HPDE6-E6E7 (cell line): ENCODE measurements around the gene PRKCI.
"Not testable (repeated sequence)": the region's sequence is repeated elsewhere in the genome, so short reads cannot be mapped to it uniquely, and the experiment has no call there.

Source experiments
- DNase-seq: peaks from one replicate; pipeline ENCODE4 v3.0.0; 2011; ENCODE audit warnings: missing footprints; ENCODE audit errors: extremely low spot score

Gene PRKCI

DNA sequence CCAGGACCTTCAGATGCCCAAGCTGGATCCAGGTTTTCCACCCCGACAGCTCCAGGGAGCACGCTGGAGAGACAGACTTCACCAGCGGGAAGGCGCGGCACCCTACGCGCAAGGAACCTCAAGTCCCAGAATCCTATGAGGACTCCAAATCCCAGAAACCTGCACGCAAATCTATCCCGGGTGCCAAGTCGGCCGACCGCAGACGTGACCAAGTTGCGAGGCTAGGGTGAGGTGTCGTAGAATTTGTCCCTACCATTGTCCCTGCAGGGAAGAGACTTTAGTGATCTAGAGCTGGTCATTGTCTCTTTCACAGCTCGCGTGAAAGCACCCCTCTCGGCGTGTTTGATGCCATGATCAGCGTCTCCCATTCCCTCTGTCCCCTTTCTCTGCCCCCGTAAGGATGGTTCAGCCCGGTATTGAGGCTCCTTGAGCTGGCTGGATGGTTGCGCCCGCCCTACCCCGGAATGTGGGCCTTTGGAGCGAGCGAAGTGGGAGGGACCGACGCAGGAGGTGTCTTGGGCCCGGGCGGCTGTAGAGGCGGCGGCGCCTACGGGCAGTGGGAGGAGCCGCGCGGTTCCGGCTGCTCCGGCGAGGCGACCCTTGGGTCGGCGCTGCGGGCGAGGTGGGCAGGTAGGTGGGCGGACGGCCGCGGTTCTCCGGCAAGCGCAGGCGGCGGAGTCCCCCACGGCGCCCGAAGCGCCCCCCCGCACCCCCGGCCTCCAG is at the start of gene PRKCI:
Gene PRKCI (plus strand): TSS at position 501 of the 723 bp plus-strand sequence. CDS start 246 bp downstream, outside the sequence.
- DNase-seq, result peak; percentile 93

DNA sequence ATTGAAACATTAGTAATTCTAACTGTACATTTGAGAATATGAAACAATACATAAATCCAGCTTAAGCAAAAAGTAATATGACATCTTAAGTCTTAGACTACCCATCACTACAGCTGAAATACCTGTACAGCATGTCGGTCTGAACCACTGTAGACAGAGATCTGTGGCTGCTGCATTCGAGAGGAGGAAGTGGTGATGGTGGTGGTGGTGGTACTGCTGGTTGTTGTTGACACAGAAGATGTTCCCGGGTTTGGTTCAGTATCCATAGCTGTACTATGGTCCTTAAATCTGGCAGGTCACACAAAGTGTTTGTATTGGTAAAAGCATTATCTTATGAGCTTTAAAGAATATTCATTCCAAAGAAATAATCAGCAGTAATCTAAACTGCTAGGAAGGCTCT is 43.6 kb upstream of the PRKCI start:
- DNase-seq, result no peak

DNA sequence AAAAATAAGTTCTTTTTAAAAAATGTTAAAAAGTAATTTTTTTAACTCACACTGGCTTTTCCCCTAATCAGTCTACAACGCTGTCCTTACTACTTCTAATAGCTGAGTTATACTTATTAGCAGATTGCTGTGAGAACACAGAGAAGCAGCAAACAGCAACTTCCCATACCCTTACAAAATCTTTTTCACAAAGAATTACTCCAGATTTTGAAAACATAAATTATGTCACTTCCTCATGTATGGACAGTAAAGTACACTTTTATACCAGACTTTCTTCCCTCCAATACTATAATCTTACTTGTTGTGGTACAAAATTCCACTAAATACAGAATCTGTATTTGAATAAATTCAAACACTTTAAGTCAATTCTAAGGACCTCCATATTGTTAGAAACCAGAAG is 42.8 kb upstream of the PRKCI start:
- no peak for DNase-seq

DNA sequence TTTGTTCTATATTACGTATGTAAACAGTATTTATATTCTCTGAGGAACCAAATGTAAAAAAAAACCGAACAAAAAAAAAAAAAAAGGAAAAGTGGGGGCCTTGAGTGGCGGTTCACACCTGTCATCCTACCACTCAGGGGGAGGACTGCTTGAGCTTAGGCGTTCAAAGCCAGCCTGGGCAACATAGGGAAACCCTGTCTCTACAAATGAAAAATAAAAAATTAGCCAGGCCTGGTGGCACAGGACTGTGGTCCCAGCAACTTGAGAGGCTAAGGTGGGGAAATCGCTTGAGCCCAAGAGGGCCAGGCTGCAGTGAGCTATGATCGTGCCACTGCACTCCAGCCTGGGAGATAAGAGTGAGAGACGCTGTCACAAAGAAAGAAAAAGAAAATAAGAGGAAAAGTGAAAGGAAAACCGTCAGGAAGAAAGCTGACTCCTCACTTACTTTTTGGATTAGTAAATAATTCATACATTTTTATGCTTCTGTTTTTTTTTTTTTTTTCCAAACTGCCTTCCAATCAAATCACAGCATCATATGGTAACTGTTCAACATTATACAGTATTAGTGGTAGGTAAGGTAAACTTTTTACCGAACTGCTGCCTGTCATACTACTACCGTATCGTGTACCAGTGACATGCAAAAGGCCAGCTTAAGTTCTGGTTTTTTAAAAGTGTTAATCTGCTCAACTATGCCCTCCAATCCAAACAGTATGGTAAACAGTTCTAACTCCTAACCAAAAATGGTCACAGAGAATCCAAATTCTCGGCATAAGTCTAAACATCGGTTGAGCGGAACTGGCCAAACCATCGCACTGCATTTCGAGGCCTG is 41.9 kb upstream of the PRKCI start:
- DNase-seq, result no peak

DNA sequence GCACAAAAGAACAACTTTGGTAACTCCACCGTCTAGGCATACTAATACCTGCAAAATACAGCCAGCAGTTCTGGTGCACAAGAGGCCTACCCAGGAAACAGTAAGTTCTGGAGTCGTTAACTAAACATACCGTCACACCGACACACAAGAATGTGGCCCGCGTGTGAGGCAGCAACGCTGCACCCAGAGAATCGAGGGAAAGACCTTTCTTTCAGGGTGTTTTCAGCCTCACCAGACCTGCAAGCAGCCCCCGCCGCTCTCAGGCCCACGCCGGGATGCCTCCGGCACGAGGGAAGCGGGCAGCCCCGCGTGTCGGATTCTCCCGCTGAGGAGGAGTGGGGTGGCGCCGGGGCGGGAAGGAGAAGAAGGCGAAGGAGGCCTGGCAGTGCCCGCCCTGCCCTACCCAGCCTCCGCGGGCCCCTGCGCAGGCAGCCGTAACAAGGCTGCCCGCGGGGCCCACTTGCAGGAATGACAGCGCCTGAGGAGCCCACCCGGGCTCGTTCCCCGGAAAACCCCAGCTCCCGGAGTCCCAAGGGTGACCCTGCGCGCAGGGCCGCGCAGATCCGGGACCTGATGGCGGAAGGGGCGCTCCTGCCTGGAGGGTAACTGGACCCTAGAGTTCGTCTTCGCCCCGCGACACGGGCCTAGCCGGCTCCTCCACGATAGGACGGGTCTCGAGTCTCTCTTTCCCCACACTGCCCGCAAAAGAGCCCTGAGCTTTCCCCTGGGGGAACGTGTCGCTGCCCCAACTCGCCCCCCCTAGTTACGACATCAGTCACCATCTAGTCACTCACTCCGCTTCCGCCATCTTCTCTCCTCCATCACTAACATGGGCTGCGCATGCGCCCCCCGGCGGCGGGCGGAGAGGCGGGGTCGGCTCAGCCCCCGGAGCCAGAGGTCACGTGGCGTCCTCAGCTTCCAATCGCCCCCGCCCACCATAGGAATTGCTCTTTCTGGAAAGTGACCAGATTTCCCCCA is 41.0 kb upstream of the PRKCI start, which contains the start of gene PHC3:
Gene PHC3 (minus strand): TSS at position 826 of the 978 bp plus-strand sequence. CDS start 18 bp downstream, at position 808.
- DNase-seq, result peak; percentile 96

DNA sequence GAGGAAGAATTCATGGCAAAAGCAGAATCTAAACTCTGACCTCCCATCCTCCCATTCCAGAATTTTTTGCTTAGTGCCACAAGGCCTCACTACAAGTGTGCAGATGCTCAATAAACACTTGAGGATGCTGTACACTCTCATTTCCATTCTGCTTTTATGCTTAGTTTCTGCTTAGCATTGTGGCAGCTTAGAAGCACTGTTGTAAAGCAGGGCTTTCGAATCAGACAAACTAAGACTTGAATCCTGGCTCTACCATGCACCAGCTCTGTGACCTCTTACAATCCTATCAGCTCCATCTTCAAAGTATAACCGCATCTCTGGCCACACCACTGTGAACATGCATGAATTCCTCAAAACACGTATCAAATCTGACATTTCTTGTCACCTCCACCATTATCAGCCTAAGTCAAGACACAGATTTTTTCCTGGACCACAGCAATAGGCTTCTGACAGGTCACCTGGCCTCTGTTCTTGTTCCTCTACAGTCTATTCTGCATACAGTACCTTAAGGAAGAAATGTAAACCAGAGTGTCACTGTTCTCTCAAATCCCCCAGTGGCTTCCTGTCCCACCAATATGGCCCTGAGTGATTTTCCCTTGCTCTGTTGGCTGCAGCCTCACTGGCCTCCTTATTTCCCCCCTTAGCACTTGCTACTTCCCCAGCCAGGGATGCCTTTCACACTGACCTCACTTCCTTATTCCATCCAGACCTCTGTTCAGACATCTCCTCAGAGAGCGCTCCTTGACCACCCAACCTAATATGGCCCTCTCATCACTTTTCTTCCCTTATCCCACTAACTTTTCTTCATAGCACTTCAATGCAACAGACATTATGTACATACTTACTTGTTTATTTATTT is 32.6 kb upstream of the PRKCI start:
- DNase-seq, result no peak

DNA sequence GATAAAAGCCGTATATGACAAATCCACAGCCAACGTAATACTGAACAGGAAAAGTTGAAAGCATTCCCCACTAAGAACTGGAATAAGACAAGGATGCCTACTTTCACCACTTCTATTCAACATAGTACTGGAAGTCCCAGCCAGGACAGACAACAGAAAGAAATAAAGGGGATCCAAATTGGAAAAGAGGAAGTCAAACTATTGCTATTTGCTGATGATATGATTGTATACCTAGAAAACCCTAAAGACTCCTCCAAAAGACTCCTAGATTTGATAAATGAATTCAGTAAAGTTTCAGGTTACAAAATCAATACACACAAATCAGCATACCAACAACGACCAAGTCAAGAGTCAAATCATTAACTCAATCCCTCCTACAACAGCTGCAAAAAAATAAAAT is 26.5 kb upstream of the PRKCI start:
- DNase-seq, result not testable (repeated sequence)

DNA sequence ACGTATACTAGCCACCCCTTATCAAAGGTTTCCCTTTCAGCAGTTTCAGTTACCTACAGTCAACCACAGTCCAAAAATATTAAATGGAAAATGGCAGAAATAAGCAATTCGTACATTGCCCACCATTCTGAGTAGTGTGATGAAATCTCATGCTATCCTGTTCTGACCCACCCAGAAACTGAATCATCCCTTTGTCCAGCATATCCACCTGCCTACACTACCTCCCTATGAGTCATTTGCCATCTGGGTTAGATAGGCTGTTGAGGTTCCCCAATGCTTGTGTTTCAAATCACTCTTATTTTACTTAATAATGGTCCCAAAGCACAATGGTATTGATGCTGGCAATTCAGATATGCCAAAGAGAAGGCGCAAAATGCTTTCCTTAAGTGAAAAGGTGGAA is 25.4 kb upstream of the PRKCI start:
- peak; percentile 67 for DNase-seq

DNA sequence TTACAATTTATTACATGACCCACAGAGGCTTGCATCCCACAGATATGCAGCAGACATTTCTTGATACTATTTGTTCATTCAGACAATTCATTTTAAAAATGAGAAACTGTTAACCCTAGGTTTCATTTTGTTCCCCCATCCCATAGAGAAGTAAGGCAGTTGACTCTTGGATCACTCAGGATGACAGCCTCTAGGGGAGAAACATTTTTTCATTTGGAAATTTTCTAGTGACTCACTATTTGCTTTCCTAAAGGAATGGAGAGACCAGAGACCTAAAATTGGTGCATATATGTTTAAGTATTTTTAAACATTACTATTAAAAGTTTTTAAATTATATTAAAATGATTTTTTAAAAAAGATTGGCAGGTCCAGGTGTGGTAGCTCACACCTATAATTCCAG is 21.2 kb upstream of the PRKCI start:
- no peak for DNase-seq

DNA sequence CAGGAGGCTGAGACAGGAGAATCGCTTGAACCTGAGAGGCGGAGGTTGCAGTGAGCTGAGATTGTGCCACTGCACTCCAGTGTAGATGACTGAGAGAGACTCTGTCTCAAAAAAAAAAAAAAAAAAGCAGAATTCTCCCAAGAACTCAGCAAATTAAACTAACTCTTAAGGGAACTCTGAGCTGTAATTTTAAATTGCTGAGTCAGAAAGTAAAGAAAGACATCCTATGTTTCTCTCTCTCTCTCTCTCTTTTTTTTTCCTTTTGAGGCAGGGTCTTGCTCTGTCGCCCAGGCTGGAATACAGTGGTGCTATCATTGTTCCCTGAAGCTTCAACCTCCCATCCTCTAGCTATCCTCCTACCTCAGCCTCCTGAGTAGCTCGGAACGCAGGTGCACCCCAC is 20.7 kb upstream of the PRKCI start:
- DNase-seq, result no peak

DNA sequence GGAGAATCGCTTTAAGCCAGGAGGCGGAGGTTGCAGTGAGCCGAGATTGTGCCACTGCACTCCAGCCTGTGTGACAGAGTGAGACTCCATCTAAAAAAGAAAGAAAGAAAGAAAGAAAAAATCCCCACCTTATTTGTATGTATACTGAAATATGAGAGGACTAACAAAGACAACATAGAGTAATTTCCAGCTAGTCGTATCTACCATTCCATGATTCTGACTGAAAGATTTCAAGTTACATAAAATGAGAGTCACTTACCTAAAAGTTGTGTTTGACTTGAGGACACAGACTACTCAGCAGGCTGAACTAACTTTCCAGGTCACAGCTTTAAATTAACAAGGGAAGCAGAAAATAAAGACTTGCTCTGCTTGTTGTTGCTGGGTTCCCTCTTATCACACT is 18.8 kb upstream of the PRKCI start:
- no peak for DNase-seq

DNA sequence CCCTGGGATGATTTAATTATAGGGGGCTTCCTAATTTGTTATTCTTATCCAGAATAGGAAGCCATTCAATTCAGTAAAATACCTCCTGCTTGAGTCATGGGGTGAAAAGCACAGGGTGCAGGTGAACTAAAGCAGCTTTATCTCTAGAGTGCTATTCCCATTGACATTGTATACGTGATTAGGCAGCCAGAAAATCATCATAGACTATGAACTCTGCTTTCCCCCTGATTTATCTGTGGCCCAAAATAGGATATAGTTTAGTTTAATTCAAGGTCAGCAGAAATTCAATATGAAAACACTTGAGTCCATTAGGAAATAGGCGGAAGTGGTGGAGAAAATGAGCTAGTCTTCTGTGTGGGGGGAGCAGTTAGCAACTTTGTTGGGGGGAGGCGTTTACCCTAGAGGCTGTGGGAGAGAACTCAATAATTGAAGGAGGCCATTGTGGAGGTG is 18.2 kb upstream of the PRKCI start:
- no peak for DNase-seq

DNA sequence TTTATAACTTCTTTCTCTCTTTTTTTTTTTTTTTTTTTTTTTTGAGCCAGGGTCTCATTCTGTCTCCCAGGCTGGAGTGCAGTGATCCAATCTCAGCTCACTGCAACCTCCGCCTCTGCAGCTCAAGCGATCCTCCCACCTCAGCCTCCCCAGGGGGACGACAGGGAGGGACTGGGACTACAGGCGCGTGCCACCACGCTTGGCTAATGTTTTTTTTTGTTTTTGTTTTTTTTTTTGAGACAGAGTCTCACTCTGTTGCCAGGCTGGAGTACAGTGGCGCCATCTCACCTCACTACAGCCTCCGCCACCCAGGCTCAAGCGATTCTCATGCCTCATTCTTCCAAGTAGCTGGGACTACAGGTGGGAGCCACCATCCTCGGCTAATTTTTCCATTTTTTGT is 17.7 kb upstream of the PRKCI start:
- no peak for DNase-seq

DNA sequence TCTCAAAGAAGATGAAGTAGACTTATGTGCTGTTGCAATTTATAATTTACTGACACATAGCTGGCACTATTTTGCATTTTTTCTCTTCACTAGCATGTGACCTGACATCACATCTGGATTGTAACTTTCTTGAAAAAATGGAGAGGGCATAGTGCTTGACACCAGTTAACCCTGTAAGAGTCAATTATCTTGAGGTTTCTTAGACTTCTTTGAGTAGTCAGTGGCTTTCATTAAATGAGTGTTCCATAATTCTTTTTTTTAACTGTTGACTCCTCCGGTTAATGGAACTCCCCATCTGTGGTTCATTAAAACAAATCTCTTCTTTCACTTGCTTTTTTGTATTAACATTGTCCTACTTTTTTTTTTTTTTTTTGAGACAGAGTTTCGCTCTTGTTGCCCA is 16.9 kb upstream of the PRKCI start:
- DNase-seq, result no peak

DNA sequence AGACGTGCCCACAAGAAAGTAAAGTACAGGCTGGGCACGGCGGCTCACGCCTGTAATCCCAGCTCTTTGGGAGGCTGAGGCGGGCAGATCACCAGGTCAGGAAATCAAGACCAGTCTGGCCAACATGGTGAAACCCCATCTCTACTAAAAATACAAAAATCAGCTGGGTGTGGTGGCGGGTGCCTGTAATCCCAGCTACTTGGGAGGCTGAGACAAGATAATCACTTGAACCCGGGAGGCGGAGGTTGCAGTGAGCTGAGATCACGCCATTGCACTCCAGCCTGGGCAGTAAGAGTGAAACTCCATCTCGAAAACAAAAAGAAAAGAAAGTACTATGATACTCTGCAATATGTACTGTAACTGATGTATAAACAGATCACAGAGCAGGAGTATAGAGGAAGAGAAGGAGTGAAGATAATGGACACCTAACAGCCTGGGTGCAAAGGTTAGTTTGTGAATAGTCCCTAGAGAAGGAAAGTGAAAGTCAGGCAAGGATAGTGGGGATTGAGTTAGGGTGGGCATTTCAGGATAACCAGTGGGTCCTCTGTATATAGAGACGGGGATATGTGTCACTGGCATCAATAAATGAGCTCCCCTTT is 16.0 kb upstream of the PRKCI start:
- not testable (repeated sequence) for DNase-seq

DNA sequence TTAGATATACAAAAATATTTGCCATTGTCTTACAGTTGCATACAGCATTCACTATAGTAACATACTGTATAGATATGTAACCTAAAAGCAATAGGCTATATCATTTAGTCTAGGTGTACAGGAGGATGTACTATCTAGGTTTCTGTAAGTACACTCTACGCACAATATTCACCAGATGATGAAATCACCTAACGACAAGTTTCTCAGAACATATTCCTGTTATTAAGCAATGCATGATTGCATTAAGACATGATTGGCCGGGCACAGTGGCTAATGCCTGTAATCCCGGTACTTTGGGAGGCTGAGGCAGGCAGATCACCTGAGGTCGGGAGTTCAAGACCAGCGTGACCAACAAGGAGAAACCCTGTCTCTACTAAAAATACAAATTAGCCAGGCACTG is 14.5 kb upstream of the PRKCI start:
- no peak for DNase-seq

DNA sequence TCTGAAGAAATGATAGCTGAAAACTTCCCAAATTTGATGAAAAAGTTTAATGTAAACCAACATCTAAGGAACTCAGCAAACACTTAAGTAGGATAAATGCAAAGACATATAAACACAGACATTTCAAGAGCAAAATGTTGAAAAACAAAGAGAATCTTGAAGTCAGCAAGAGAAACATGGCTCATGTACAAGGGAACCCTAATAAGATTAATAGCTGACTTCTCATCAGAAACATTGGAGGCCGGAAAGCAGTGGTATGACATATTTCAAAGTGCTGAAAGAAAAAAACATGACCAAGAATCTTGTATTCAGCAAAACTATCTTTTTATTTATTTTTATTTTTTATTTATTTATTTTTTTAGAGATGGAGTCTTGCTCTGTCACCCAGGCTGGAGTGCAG is 10.6 kb upstream of the PRKCI start:
- no peak for DNase-seq

DNA sequence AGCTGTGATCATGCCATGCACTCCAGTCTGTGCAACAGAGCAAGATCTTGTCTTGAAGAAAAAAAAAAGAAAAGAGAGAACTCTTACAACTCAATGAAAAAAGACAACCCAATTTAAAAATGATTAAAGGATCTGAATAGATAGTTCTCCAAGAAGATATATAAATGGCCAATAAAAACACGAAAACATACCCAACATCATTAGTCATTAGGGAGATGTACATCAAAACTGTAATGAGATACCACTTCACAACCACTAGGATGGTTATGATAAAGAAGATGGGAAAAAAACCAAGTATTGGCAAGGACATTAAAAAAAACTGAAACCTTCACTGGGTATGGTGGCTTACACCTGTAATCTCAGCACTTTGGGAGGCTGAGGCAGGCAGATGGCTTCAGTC is 2.4 kb upstream of the PRKCI start:
- no peak for DNase-seq

DNA sequence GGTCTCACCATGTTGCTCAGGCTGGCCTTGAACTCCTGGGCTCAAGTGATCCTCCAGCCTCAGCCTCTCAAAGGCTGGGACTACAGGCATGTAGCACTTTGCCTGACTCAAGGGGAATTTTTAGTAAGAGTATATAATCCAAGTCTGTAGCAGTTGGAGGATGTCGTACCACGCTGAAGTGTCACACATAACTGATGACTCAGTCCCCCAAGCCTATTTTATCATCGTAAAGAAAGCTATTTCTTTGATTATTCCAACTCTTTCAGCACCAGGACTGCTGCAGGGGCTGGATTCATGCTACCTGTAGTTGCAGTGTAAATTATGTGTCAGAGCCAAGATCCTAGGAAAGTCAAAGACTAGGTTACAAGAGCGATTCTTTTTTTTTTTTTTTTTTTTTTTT is 1.4 kb upstream of the PRKCI start:
- DNase-seq, result no peak
